Endodermal cell (in vitro differentiated cells): Measurements from ENCODE around the gene KRT6C. TPM values are rescaled to one million over a fixed set of nuclear protein-coding genes. Genes with fewer than 3 reads are reported as not detected.
A peak's percentile ranks its signal among the peaks of the same experiment; 100 is the strongest.

Source experiments
- DNase-seq: peaks from one replicate; pipeline ENCODE4 v3.0.0-alpha.2; 2017
- H3K27ac ChIP-seq: 2 replicates; pipeline ENCODE4 v1.5.1; 2013; ENCODE audit warnings: mild to moderate bottlenecking, low read depth, low read length, moderate library complexity
- H3K27me3 ChIP-seq: 2 replicates; pipeline ENCODE4 v1.6.1; 2013; ENCODE audit warnings: mild to moderate bottlenecking, low read length, moderate library complexity; ENCODE audit not compliant: insufficient read depth, control insufficient read depth, poor library complexity, severe bottlenecking
- H3K36me3 ChIP-seq: 2 replicates; pipeline ENCODE4 v1.7.0; 2013; ENCODE audit warnings: mild to moderate bottlenecking, low read length, moderate library complexity; ENCODE audit not compliant: control insufficient read depth, insufficient read depth
- H3K4me1 ChIP-seq: one replicate; pipeline ENCODE4 v1.7.0; 2013; ENCODE audit warnings: low read length; ENCODE audit not compliant: control insufficient read depth, insufficient read depth
- H3K4me3 ChIP-seq: 2 replicates; pipeline ENCODE4 v1.5.1; 2013; ENCODE audit warnings: mild to moderate bottlenecking, low read length, moderate library complexity
- H3K9ac ChIP-seq: 2 replicates; pipeline ENCODE4 v1.6.1; 2013; ENCODE audit warnings: mild to moderate bottlenecking, low read length, moderate library complexity; ENCODE audit not compliant: poor library complexity, severe bottlenecking; ENCODE audit errors: extremely low read depth
- H3K9me3 ChIP-seq: 2 replicates; pipeline ENCODE4 v1.6.1; 2013; ENCODE audit warnings: mild to moderate bottlenecking, low read length, moderate library complexity; ENCODE audit not compliant: control insufficient read depth
- H3K27ac Mint-ChIP-seq: 2 replicates; pipeline ENCODE4 v1.8.0; 2020; ENCODE audit warnings: mixed read lengths
- H3K27me3 Mint-ChIP-seq: 2 replicates; pipeline ENCODE4 v1.8.0; 2021; ENCODE audit warnings: mild to moderate bottlenecking, mixed read lengths; ENCODE audit not compliant: insufficient read depth
- H3K36me3 Mint-ChIP-seq: 2 replicates; pipeline ENCODE4 v1.8.0; 2020; ENCODE audit warnings: low read depth, mixed read lengths
- H3K4me1 Mint-ChIP-seq: 2 replicates; pipeline ENCODE4 v1.8.0; 2020; ENCODE audit warnings: mixed read lengths
- H3K4me3 Mint-ChIP-seq: 2 replicates; pipeline ENCODE4 v1.8.0; 2020; ENCODE audit warnings: mild to moderate bottlenecking, moderate library complexity, mixed read lengths
- H3K9me3 Mint-ChIP-seq: 2 replicates; pipeline ENCODE4 v1.8.0; 2020; ENCODE audit warnings: mild to moderate bottlenecking, mixed read lengths
- WGBS, 2 experiments: methylation state at CpG; one replicate each; pipeline versions ENCODE4 v1.1.5 to v1.1.7; 2013; ENCODE audit warnings: missing lambda C conversion rate in 2 of 2, mixed read lengths in 1 of 2; ENCODE audit not compliant: insufficient coverage in 1 of 2, insufficient read length in 1 of 2; 5-methylcytosine and 5-hydroxymethylcytosine counted together
- total RNA-seq, 2 donors: library from RNA; stranded (reverse); fragmentation: NEBNext Ultra II Directional in 1 of 2; extraction: Animal tissue kit (Norgen Biotek cat#: 25700) in 1 of 2; gene quantifications; 2 replicates in 1 of 2; 3 replicates in 1 of 2; pipeline ENCODE4 v1.2.1, GENCODE V29; 2021
- TF ChIP-seq, protein P1 (sequence below): fragments of 200-600 bp; sonication (generic); conservative IDR thresholded peaks from 2 replicates; pipeline ENCODE4 v1.5.0; 2021; ENCODE audit warnings: antibody characterized with exemption, mild to moderate bottlenecking

The KRT6C gene
- total RNA-seq, 2 donors from 2014 or later, result not detected

DNA sequence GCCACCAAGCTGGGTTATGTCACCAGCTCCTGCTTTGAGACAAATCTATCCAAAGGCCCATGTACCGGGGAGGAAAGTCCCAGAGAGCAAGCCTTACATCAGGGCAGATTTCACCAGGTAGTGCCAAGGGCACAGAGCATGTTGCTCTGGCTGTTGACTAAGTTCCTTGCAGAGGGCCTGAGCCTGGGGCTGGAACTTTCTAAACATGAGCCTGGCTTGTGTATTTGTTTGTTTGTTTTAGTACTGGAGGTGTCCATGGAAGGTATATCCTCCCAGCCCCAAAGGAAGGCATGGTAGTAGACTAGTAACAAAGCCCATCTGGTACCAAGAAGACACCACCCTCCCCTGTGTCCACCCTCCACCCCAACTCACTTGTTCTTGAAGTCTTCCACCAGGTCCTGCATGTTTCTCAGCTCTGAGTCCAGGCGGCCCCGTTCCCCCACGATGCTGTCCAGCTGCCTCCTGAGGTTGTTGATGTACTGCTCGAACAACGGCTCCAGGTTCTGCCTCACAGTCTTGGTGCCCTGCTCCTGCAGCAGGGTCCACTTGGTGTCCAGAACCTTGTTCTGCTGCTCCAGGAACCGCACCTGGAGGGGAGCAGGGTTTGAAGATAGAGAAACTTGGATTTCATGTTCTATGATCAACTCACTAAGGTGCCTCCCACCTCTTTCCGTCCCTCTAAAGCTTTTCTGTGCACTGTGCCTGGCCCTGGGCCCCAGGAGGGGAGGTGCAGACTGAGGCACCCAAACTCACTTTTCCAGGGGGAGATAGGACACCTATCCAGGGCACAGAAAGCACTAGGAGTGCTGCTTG, 45.2 kb upstream of the KRT6C start:
- Histone ChIP-seq H3K27ac (no peak overlapping the region), H3K9ac (no peak overlapping the region), H3K4me1 (peaks cover 7% of the 10 kb centered on the region), H3K9me3 (no peaks in the 10 kb centered on the region), H3K27me3 (no peaks in the 10 kb centered on the region), H3K4me3 (no peak overlapping the region), H3K36me3 (no peaks in the 10 kb centered on the region)
- 91 to 100% methylated on average over 3 to 8 of the region's 8 CpGs for WGBS, 2 experiments
- Mint-ChIP-seq H3K36me3 (no peaks in the 10 kb centered on the region), H3K27ac (no peak overlapping the region), H3K27me3 (peaks cover 2% of the 10 kb centered on the region), H3K4me1 (peaks cover 23% of the 10 kb centered on the region), H3K9me3 (no peaks in the 10 kb centered on the region), H3K4me3 (no peak overlapping the region)
- peak; percentile 28 for DNase-seq
- TF ChIP-seq, protein P1, sequence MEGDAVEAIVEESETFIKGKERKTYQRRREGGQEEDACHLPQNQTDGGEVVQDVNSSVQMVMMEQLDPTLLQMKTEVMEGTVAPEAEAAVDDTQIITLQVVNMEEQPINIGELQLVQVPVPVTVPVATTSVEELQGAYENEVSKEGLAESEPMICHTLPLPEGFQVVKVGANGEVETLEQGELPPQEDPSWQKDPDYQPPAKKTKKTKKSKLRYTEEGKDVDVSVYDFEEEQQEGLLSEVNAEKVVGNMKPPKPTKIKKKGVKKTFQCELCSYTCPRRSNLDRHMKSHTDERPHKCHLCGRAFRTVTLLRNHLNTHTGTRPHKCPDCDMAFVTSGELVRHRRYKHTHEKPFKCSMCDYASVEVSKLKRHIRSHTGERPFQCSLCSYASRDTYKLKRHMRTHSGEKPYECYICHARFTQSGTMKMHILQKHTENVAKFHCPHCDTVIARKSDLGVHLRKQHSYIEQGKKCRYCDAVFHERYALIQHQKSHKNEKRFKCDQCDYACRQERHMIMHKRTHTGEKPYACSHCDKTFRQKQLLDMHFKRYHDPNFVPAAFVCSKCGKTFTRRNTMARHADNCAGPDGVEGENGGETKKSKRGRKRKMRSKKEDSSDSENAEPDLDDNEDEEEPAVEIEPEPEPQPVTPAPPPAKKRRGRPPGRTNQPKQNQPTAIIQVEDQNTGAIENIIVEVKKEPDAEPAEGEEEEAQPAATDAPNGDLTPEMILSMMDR, result no peak

DNA sequence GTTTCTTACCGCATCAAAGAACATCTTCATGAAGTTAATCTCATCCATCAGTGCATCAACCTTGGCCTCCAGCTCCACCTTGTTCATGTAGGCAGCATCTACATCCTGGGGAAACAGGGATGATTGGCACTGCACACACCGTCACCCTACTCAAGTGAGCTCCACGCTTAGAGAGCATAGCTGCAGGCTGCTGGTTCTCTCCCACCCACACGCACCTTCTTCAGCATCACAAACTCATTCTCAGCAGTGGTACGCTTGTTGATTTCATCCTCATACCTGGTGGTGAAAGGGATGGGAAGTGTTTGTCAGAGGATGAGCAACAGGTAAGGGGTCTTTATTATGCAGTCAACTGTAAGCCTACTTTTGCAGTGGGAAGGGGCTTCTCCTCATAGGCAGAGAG, 44.3 kb upstream of the KRT6C start:
- DNase-seq, result no peak
- Mint-ChIP-seq H3K27me3 (peaks cover 2% of the 10 kb centered on the region), H3K4me3 (no peak overlapping the region), H3K4me1 (peaks cover 23% of the 10 kb centered on the region), H3K36me3 (no peaks in the 10 kb centered on the region), H3K27ac (no peak overlapping the region), H3K9me3 (no peaks in the 10 kb centered on the region)
- Histone ChIP-seq H3K4me3 (no peak overlapping the region), H3K4me1 (peaks cover 7% of the 10 kb centered on the region), H3K36me3 (no peaks in the 10 kb centered on the region), H3K9ac (no peak overlapping the region), H3K27me3 (no peaks in the 10 kb centered on the region), H3K27ac (no peak overlapping the region), H3K9me3 (no peaks in the 10 kb centered on the region)
- 90 to 95% methylated on average over 4 to 5 of the region's 5 CpGs for WGBS, 2 experiments
- TF ChIP-seq, protein P1, result no peak

GRCh38 chr12:52517005-52517835, 43.6 kb upstream of the KRT6C start:
- Histone ChIP-seq H3K27ac (no peak overlapping the region), H3K9ac (no peak overlapping the region), H3K36me3 (no peaks in the 10 kb centered on the region), H3K4me1 (peaks cover 7% of the 10 kb centered on the region), H3K4me3 (no peak overlapping the region), H3K27me3 (no peaks in the 10 kb centered on the region), H3K9me3 (no peaks in the 10 kb centered on the region)
- no peaks in the 10 kb centered on the region for H3K9me3 Mint-ChIP-seq
- peaks cover 18% of the 10 kb centered on the region for H3K4me1 Mint-ChIP-seq
- peak; percentile 35 for DNase-seq
- 83 to 94% methylated on average over 1 to 14 of the region's 14 CpGs for WGBS, 2 experiments
- H3K27ac Mint-ChIP-seq, result no peak overlapping the region
- peaks cover 2% of the 10 kb centered on the region for H3K27me3 Mint-ChIP-seq
- TF ChIP-seq, protein P1, result no peak
- H3K36me3 Mint-ChIP-seq, result no peaks in the 10 kb centered on the region
- no peak overlapping the region for H3K4me3 Mint-ChIP-seq
